GM12801 (cell line): ENCODE results near the gene CLIC5.

ENCODE experiments used
- CTCF ChIP-seq: IDR thresholded peaks from one replicate; pipeline ENCODE4 v1.5.1; 2011; ENCODE audit warnings: control low read depth; ENCODE audit not compliant: insufficient read length; ENCODE audit errors: extremely low read depth

CLIC5 gene

GRCh38 chr6:45898941-45899682 is 116.5 kb downstream of the CLIC5 start:
- no peak for TF ChIP-seq CTCF

- no peak for TF ChIP-seq CTCF
Observed at GRCh38 chr6:45896783-45897441, 118.7 kb downstream of the CLIC5 start.

- no peak for TF ChIP-seq CTCF
Observed at GRCh38 chr6:45895569-45895968, 120.1 kb downstream of the CLIC5 start.

GRCh38 chr6:45892696-45893245 is 122.9 kb downstream of the CLIC5 start:
- no peak for TF ChIP-seq CTCF

GRCh38 chr6:45892196-45892595 is 123.5 kb downstream of the CLIC5 start:
- no peak for TF ChIP-seq CTCF

- no peak for TF ChIP-seq CTCF
Observed at GRCh38 chr6:45886776-45887175, 128.9 kb downstream of the CLIC5 start.

GRCh38 chr6:45884336-45884735 is 131.3 kb downstream of the CLIC5 start:
- no peak for TF ChIP-seq CTCF
